Measurements from ENCODE around the gene SPATS2.

SPATS2 gene

DNA sequence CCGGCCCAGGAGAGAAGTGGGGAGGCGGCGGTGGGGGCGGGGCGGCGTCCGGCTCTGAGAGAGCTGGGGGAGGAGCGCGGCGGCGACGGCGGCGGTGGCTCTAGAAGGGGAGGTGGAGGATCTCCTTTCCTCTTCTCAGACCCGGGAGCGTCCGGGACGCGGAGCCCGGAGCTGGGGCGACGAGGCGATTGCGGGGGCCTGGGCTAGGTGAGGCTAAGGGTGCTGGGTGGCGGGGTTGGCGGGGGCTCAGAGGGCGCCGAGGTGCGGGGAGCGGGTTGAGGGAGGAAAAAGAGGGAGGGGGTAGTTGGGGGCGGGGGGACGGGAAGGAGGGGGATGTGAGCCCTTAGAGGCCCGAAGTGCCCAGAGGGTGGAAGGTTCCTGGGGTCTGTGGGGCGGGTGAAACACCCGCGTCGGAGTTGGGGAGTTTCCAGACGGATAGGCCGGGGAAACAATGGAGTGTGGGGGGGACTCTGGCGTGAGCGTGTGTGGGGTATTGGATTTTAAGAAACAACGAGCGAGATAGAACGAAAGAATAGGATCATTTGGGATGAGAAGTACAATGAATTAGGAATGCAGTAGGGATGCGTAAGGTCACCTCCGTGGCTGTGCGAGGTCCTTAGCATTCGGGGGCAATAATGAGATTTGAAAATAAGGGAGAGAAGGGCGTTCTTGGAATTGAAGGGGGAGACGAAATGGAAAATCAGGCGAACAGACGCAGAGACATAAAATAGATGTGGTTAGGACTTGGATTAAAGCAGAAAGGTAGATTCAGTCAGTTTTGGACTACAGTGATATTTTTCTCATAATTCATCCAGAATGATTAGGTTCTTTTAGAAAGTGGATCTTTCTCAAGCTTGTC, at the start of gene SPATS2 (continued):
- TF ChIP-seq OVOL3 (tag by site-specific recombination; IDR thresholded peaks at IDR 0.05) (no peak), ZNF639 (tag by site-specific recombination; IDR thresholded peaks at IDR 0.05) (no peak), ZNF202 (tag by site-specific recombination; IDR thresholded peaks at IDR 0.05; ENCODE audit: borderline replicate concordance) (no peak), ZNF660 (tag by site-specific recombination; IDR thresholded peaks at IDR 0.05) (no peak), KLF16 (tag by site-specific recombination; IDR thresholded peaks at IDR 0.05) (peak; percentile 12; the same call in 1 of the 2 replicates), ZNF394 (tag by site-specific recombination; IDR thresholded peaks at IDR 0.05; ENCODE audit: borderline replicate concordance) (no peak), ZBTB20 (tag by site-specific recombination; IDR thresholded peaks at IDR 0.05) (no peak; the same call in 1 of the 2 replicates), ZNF274 (IDR thresholded peaks at IDR 0.05; ENCODE audit: low read length) (no peak), ZNF274 (tag by site-specific recombination; IDR thresholded peaks at IDR 0.05; ENCODE audit: borderline replicate concordance) (no peak), ZNF302 (tag by site-specific recombination; IDR thresholded peaks at IDR 0.05; ENCODE audit: low read depth) (no peak), ZBTB48 (tag by site-specific recombination; IDR thresholded peaks at IDR 0.05) (peak; percentile 59), ZSCAN23 (tag by site-specific recombination; IDR thresholded peaks at IDR 0.05) (no peak), ZNF785 (tag by site-specific recombination; IDR thresholded peaks at IDR 0.05) (no peak), ZNF777 (tag by site-specific recombination; IDR thresholded peaks at IDR 0.05; ENCODE audit: borderline replicate concordance) (no peak), FEZF1 (tag by site-specific recombination; IDR thresholded peaks at IDR 0.05) (no peak), ZNF670 (tag by site-specific recombination; IDR thresholded peaks at IDR 0.05; ENCODE audit: low read depth) (no peak), ZIC2 (tag by site-specific recombination; IDR thresholded peaks at IDR 0.05) (no peak), ZNF654 (tag by site-specific recombination; IDR thresholded peaks at IDR 0.05; ENCODE audit: low read depth) (no peak), ZNF488 (tag by site-specific recombination; IDR thresholded peaks at IDR 0.05) (no peak), ZSCAN30 (tag by site-specific recombination; IDR thresholded peaks at IDR 0.05) (no peak), ZNF549 (tag by site-specific recombination; IDR thresholded peaks at IDR 0.05) (no peak), PRDM6 (tag by site-specific recombination; IDR thresholded peaks at IDR 0.05) (no peak), ZNF398 (tag by site-specific recombination; IDR thresholded peaks at IDR 0.05) (peak; percentile 86; the same call in 1 of the 2 replicates), KLF9 (tag by site-specific recombination; IDR thresholded peaks at IDR 0.05; ENCODE audit: low read depth) (peak; percentile 62; the same call in 1 of the 2 replicates), ZNF248 (tag by site-specific recombination; IDR thresholded peaks at IDR 0.05) (no peak), TCF7L2 (IDR thresholded peaks at IDR 0.05; ENCODE audit: borderline replicate concordance, low read depth, low read length) (no peak)
- TF ChIP-seq, protein P1, sequence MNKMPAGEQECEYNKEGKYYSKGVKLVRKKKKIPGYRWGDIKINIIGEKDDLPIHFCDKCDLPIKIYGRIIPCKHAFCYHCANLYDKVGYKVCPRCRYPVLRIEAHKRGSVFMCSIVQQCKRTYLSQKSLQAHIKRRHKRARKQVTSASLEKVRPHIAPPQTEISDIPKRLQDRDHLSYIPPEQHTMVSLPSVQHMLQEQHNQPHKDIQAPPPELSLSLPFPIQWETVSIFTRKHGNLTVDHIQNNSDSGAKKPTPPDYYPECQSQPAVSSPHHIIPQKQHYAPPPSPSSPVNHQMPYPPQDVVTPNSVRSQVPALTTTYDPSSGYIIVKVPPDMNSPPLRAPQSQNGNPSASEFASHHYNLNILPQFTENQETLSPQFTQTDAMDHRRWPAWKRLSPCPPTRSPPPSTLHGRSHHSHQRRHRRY (tag by site-specific recombination; IDR thresholded peaks at IDR 0.05) = no peak
- TF ChIP-seq, protein P2, sequence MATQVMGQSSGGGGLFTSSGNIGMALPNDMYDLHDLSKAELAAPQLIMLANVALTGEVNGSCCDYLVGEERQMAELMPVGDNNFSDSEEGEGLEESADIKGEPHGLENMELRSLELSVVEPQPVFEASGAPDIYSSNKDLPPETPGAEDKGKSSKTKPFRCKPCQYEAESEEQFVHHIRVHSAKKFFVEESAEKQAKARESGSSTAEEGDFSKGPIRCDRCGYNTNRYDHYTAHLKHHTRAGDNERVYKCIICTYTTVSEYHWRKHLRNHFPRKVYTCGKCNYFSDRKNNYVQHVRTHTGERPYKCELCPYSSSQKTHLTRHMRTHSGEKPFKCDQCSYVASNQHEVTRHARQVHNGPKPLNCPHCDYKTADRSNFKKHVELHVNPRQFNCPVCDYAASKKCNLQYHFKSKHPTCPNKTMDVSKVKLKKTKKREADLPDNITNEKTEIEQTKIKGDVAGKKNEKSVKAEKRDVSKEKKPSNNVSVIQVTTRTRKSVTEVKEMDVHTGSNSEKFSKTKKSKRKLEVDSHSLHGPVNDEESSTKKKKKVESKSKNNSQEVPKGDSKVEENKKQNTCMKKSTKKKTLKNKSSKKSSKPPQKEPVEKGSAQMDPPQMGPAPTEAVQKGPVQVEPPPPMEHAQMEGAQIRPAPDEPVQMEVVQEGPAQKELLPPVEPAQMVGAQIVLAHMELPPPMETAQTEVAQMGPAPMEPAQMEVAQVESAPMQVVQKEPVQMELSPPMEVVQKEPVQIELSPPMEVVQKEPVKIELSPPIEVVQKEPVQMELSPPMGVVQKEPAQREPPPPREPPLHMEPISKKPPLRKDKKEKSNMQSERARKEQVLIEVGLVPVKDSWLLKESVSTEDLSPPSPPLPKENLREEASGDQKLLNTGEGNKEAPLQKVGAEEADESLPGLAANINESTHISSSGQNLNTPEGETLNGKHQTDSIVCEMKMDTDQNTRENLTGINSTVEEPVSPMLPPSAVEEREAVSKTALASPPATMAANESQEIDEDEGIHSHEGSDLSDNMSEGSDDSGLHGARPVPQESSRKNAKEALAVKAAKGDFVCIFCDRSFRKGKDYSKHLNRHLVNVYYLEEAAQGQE (tag by site-specific recombination; IDR thresholded peaks at IDR 0.05) = no peak
